Measurements from ENCODE around the gene KRT73.

KRT73 gene

GRCh38 chr12:52606581-52607218 lies 11.7 kb downstream of the KRT73 start:
- H3K36me3 Mint-ChIP-seq (ENCODE audit: low read depth) = no peaks in the 10 kb centered on the region
- no peaks in the 10 kb centered on the region for H3K4me1 Mint-ChIP-seq
- peaks cover 59% of the 10 kb centered on the region for H3K27me3 Mint-ChIP-seq (ENCODE audit: low read depth)
- no peak overlapping the region for H3K4me3 Mint-ChIP-seq
- TF ChIP-seq, protein P1, sequence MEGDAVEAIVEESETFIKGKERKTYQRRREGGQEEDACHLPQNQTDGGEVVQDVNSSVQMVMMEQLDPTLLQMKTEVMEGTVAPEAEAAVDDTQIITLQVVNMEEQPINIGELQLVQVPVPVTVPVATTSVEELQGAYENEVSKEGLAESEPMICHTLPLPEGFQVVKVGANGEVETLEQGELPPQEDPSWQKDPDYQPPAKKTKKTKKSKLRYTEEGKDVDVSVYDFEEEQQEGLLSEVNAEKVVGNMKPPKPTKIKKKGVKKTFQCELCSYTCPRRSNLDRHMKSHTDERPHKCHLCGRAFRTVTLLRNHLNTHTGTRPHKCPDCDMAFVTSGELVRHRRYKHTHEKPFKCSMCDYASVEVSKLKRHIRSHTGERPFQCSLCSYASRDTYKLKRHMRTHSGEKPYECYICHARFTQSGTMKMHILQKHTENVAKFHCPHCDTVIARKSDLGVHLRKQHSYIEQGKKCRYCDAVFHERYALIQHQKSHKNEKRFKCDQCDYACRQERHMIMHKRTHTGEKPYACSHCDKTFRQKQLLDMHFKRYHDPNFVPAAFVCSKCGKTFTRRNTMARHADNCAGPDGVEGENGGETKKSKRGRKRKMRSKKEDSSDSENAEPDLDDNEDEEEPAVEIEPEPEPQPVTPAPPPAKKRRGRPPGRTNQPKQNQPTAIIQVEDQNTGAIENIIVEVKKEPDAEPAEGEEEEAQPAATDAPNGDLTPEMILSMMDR (IDR thresholded peaks at IDR 0.05; ENCODE audit: unreplicated experiment in 3 of 3) = no peak
- H3K27ac Mint-ChIP-seq = no peak overlapping the region
- H3K9me3 Mint-ChIP-seq = no peaks in the 10 kb centered on the region

DNA sequence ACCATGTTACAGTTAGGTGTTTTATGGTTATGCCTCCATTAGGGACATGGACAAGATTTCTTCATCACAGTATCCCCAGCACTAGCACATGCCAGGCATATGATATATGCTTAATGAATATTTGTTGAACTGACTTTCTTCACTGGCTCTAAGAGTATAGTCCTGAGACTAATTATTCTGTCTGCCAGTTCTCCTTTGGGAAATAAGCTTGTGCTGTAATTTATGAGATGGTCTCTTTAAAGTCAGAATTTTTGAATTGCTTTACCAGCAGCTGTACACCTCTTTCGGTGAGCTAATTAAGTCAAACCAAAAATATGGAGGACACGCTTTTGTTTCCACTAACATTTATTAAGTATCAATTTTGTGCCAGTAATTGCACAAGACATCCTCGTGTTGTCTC lies 12.3 kb downstream of the KRT73 start:
- Mint-ChIP-seq H3K4me3 (no peak overlapping the region), H3K27ac (no peak overlapping the region), H3K9me3 (no peaks in the 10 kb centered on the region), H3K36me3 (ENCODE audit: low read depth) (no peaks in the 10 kb centered on the region), H3K27me3 (ENCODE audit: low read depth) (peaks cover 55% of the 10 kb centered on the region), H3K4me1 (no peaks in the 10 kb centered on the region)
- TF ChIP-seq, protein P1 (IDR thresholded peaks at IDR 0.05; ENCODE audit: unreplicated experiment in 3 of 3) = no peak

GRCh38 chr12:52605542-52605941 lies 12.8 kb downstream of the KRT73 start:
- Mint-ChIP-seq H3K4me1 (no peaks in the 10 kb centered on the region), H3K36me3 (ENCODE audit: low read depth) (no peaks in the 10 kb centered on the region), H3K27ac (no peak overlapping the region), H3K9me3 (no peaks in the 10 kb centered on the region), H3K4me3 (no peak overlapping the region), H3K27me3 (ENCODE audit: low read depth) (peaks cover 49% of the 10 kb centered on the region)
- TF ChIP-seq, protein P1 (IDR thresholded peaks at IDR 0.05; ENCODE audit: unreplicated experiment in 3 of 3) = no peak

DNA sequence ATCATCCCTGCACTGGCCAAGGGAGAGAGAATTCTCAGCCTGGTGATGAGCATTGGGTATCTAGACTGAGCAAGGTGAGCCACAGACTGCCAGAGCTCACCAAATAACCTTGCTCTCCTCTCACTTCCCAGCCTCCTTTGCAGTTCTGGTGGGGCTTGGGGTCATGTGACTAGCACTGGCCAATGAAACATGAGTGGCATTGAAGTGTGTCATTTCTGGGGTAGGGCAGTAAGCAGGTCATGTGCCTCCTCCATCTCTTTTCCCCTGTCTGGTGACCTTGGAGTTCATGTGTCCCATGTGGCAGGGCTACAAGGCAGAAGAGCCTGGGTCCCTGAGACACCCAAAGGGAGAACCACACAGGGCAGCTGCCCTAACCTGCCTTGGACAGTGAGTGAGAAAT lies 13.5 kb downstream of the KRT73 start:
- Mint-ChIP-seq H3K27me3 (ENCODE audit: low read depth) (peaks cover 48% of the 10 kb centered on the region), H3K9me3 (no peaks in the 10 kb centered on the region), H3K36me3 (ENCODE audit: low read depth) (no peaks in the 10 kb centered on the region), H3K27ac (no peak overlapping the region), H3K4me3 (no peak overlapping the region), H3K4me1 (no peaks in the 10 kb centered on the region)
- TF ChIP-seq, protein P1 (IDR thresholded peaks at IDR 0.05; ENCODE audit: unreplicated experiment in 3 of 3) = no peak

GRCh38 chr12:52603314-52603713 lies 15.0 kb downstream of the KRT73 start:
- Mint-ChIP-seq H3K36me3 (ENCODE audit: low read depth) (no peaks in the 10 kb centered on the region), H3K9me3 (no peaks in the 10 kb centered on the region), H3K4me3 (no peak overlapping the region), H3K4me1 (no peaks in the 10 kb centered on the region), H3K27me3 (ENCODE audit: low read depth) (peaks cover 43% of the 10 kb centered on the region), H3K27ac (no peak overlapping the region)
- TF ChIP-seq, protein P1 (IDR thresholded peaks at IDR 0.05; ENCODE audit: unreplicated experiment in 3 of 3) = no peak

DNA sequence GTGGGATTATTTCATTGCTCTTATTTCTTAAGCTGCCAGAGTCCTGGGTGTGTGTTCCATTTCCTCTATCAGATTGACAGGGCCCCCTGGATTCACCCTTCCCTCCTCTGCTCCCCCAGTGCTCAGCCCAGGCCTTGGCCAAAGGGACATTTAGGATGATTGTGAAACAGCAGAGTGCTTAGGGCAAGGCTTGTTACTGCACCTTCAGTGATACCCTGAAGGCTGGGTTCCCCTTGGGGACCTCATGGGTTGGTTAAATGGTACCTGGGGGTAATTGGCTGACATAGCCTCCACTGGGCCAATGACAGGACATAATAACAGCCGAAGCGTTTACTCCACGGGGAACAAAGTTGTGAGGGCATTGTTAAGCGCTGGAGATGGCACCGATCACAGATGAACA lies 15.8 kb downstream of the KRT73 start:
- no peaks in the 10 kb centered on the region for H3K9me3 Mint-ChIP-seq
- H3K4me3 Mint-ChIP-seq = no peak overlapping the region
- no peaks in the 10 kb centered on the region for H3K4me1 Mint-ChIP-seq
- H3K27ac Mint-ChIP-seq = no peak overlapping the region
- TF ChIP-seq, protein P1 (IDR thresholded peaks at IDR 0.05; ENCODE audit: unreplicated experiment in 3 of 3) = no peak
- H3K36me3 Mint-ChIP-seq (ENCODE audit: low read depth) = no peaks in the 10 kb centered on the region
- peaks cover 43% of the 10 kb centered on the region for H3K27me3 Mint-ChIP-seq (ENCODE audit: low read depth)

Measured in nephron (organoid).